ENCODE data around the gene CPVL.

DNA sequence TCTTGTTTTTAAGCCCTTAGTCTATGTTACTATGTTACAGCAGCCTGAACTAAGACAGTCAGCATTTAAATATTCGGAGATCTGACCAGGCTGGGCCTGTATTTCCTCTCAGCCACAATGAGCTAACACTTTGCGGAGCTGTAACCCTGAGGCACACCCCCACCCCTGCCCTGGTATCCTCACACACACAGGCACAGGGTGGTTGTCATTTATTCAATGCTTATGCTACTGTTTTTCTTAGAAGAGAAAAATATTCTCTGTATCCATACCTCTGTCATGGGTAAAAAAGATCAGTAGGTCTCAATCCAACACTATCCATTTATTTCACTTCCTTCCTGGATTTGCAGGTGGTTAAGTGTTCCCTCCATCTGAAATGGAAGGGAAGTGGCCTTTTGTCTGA, 107.9 kb downstream of the CPVL start:
- TF ChIP-seq, protein P1, sequence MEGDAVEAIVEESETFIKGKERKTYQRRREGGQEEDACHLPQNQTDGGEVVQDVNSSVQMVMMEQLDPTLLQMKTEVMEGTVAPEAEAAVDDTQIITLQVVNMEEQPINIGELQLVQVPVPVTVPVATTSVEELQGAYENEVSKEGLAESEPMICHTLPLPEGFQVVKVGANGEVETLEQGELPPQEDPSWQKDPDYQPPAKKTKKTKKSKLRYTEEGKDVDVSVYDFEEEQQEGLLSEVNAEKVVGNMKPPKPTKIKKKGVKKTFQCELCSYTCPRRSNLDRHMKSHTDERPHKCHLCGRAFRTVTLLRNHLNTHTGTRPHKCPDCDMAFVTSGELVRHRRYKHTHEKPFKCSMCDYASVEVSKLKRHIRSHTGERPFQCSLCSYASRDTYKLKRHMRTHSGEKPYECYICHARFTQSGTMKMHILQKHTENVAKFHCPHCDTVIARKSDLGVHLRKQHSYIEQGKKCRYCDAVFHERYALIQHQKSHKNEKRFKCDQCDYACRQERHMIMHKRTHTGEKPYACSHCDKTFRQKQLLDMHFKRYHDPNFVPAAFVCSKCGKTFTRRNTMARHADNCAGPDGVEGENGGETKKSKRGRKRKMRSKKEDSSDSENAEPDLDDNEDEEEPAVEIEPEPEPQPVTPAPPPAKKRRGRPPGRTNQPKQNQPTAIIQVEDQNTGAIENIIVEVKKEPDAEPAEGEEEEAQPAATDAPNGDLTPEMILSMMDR (IDR thresholded peaks at IDR 0.05), result no peak
- no peak for TF ChIP-seq EZH2 (IDR thresholded peaks at IDR 0.05)
- TF ChIP-seq EZH2phosphoT487 (IDR thresholded peaks at IDR 0.05), result no peak

Measured in neural progenitor cell (in vitro differentiated cells).